Glutamatergic neuron (in vitro differentiated cells): ENCODE data around the gene ORMDL2. TPM values are rescaled to one million over a fixed set of nuclear protein-coding genes. Genes with fewer than 3 reads are reported as not detected.

ENCODE experiments used
- DNase-seq: peaks from one replicate; pipeline ENCODE4 v3.0.0; 2022
- H3K27ac Mint-ChIP-seq: one replicate; pipeline ENCODE4 v1.8.0; 2020; ENCODE audit warnings: mild to moderate bottlenecking, mixed read lengths, inconsistent platforms; ENCODE audit not compliant: unreplicated experiment
- H3K27me3 Mint-ChIP-seq: one replicate; pipeline ENCODE4 v1.8.0; 2020; ENCODE audit warnings: mild to moderate bottlenecking, moderate library complexity, mixed read lengths, inconsistent platforms; ENCODE audit not compliant: unreplicated experiment
- H3K36me3 Mint-ChIP-seq: one replicate; pipeline ENCODE4 v1.8.0; 2020; ENCODE audit warnings: mild to moderate bottlenecking, mixed read lengths, inconsistent platforms; ENCODE audit not compliant: unreplicated experiment
- H3K4me1 Mint-ChIP-seq: one replicate; pipeline ENCODE4 v1.8.0; 2020; ENCODE audit warnings: mild to moderate bottlenecking, low read depth, mixed read lengths, inconsistent platforms; ENCODE audit not compliant: unreplicated experiment
- H3K4me3 Mint-ChIP-seq: one replicate; pipeline ENCODE4 v1.8.0; 2020; ENCODE audit warnings: mild to moderate bottlenecking, mixed read lengths, inconsistent platforms; ENCODE audit not compliant: unreplicated experiment
- H3K9me3 Mint-ChIP-seq: one replicate; pipeline ENCODE4 v1.8.0; 2020; ENCODE audit warnings: mild to moderate bottlenecking, moderate library complexity, mixed read lengths, inconsistent platforms; ENCODE audit not compliant: unreplicated experiment
- total RNA-seq: library from RNA; stranded (reverse); fragmentation: NEBNext Ultra II Directional; extraction: Animal tissue kit (Norgen Biotek cat#: 25700); gene quantifications from one replicate; pipeline ENCODE4 v1.2.1, GENCODE V29; 2021; ENCODE audit not compliant: unreplicated experiment
- TF ChIP-seq, protein P1 (sequence below): fragments of 200-600 bp; sonication (generic); IDR thresholded peaks from one replicate; pipeline ENCODE4 v1.5.0; 2021; ENCODE audit not compliant: partially characterized antibody, unreplicated experiment

Gene ORMDL2
- total RNA-seq, 1 donor from 2014 or later, result 47.6 TPM

- TF ChIP-seq, protein P1, sequence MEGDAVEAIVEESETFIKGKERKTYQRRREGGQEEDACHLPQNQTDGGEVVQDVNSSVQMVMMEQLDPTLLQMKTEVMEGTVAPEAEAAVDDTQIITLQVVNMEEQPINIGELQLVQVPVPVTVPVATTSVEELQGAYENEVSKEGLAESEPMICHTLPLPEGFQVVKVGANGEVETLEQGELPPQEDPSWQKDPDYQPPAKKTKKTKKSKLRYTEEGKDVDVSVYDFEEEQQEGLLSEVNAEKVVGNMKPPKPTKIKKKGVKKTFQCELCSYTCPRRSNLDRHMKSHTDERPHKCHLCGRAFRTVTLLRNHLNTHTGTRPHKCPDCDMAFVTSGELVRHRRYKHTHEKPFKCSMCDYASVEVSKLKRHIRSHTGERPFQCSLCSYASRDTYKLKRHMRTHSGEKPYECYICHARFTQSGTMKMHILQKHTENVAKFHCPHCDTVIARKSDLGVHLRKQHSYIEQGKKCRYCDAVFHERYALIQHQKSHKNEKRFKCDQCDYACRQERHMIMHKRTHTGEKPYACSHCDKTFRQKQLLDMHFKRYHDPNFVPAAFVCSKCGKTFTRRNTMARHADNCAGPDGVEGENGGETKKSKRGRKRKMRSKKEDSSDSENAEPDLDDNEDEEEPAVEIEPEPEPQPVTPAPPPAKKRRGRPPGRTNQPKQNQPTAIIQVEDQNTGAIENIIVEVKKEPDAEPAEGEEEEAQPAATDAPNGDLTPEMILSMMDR, result no peak
- Mint-ChIP-seq H3K9me3 (peaks cover 4% of the 10 kb centered on the region), H3K36me3 (no peaks in the 10 kb centered on the region), H3K4me1 (peaks cover 13% of the 10 kb centered on the region), H3K27me3 (no peaks in the 10 kb centered on the region), H3K27ac (no peak overlapping the region), H3K4me3 (no peak overlapping the region)
- no peak for DNase-seq
Observed at GRCh38 chr12:55816881-55817344, 928 bp upstream of the ORMDL2 start.

- no peak overlapping the region for H3K27ac Mint-ChIP-seq
- TF ChIP-seq, protein P1, result no peak
- H3K27me3 Mint-ChIP-seq, result no peaks in the 10 kb centered on the region
- no peaks in the 10 kb centered on the region for H3K36me3 Mint-ChIP-seq
- no peak for DNase-seq
- peaks cover 13% of the 10 kb centered on the region for H3K4me1 Mint-ChIP-seq
- H3K4me3 Mint-ChIP-seq, result no peak overlapping the region
- H3K9me3 Mint-ChIP-seq, result peaks cover 3% of the 10 kb centered on the region
Observed at GRCh38 chr12:55818140-55818728, 393 bp downstream of the ORMDL2 start.

DNA sequence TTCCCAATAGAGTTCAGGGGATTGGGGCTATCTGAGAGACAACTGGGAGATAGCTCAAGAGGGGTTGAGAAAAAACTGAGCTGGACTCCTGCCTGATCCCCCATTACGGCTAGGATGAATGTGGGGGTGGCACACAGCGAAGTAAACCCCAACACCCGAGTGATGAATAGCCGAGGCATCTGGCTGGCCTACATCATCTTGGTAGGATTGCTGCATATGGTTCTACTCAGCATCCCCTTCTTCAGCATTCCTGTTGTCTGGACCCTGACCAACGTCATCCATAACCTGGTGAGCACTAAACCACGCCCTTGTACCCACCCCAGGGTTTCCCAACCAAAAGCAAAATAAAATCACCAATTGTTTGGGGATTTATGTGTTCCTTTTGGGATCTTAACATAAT, 1.0 kb downstream of the ORMDL2 start:
- Mint-ChIP-seq H3K36me3 (no peaks in the 10 kb centered on the region), H3K9me3 (peaks cover 2% of the 10 kb centered on the region), H3K4me3 (peak overlapping the region; percentile 72), H3K27me3 (peaks cover 1% of the 10 kb centered on the region), H3K27ac (no peak overlapping the region), H3K4me1 (peaks cover 11% of the 10 kb centered on the region)
- no peak for DNase-seq
- TF ChIP-seq, protein P1, result no peak

DNA sequence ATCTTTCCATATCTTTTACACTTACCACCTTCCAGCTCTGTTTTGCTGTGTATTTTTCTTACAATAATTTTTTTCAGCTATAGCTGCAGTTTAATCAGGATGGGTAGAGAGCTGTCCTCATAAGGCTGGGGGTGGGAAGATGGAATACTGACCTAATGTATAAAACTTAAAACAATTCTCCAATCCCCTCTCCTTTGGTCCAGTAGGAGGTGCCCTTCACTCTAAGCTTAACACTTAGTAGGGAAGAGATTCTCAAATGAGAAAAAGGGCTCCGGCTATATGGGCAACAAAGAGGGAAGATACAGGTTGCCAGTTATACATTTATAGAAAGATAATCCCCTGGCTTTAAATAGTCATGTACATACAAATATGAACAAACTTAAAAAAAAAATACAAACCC, 2.8 kb downstream of the ORMDL2 start:
- no peak overlapping the region for H3K27ac Mint-ChIP-seq
- peaks cover 7% of the 10 kb centered on the region for H3K4me1 Mint-ChIP-seq
- peaks cover 2% of the 10 kb centered on the region for H3K9me3 Mint-ChIP-seq
- no peak overlapping the region for H3K4me3 Mint-ChIP-seq
- H3K27me3 Mint-ChIP-seq, result peaks cover 1% of the 10 kb centered on the region
- no peaks in the 10 kb centered on the region for H3K36me3 Mint-ChIP-seq
- no peak for DNase-seq
- TF ChIP-seq, protein P1, result no peak

DNA sequence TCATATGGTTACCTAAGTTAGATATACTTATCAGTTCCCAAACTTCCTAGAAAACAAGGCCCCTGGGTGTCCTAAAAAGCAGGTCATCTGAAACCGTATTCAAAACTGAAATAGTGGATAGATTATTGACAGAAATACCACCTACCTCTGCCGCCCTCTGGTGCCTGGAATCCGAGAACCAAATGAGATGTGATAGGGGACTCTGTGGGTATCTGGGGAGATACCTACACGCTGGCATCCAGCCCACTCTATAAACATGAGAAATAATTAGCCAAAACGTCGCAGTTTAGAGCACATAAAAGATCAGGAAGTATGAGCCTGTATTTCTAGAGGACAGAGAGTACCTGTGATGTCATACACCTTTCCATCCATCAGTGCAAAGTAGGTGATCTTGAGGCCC, 4.4 kb downstream of the ORMDL2 start:
- no peak for DNase-seq
- no peak overlapping the region for H3K27ac Mint-ChIP-seq
- no peaks in the 10 kb centered on the region for H3K36me3 Mint-ChIP-seq
- H3K4me1 Mint-ChIP-seq, result peaks cover 11% of the 10 kb centered on the region
- peaks cover 1% of the 10 kb centered on the region for H3K27me3 Mint-ChIP-seq
- no peak overlapping the region for H3K4me3 Mint-ChIP-seq
- peaks cover 2% of the 10 kb centered on the region for H3K9me3 Mint-ChIP-seq
- TF ChIP-seq, protein P1, result no peak
